ES-I3 (cell line): Measurements from ENCODE around the gene C1orf198.

Experiments
- H3K36me3 ChIP-seq: 2 replicates; pipeline ENCODE4 v1.6.1; 2013; ENCODE audit warnings: mild to moderate bottlenecking, low read length, control low read depth, moderate library complexity; ENCODE audit not compliant: insufficient read depth
- H3K4me1 ChIP-seq: 2 replicates; pipeline ENCODE4 v1.6.1; 2013; ENCODE audit warnings: mild to moderate bottlenecking, control low read depth, low read length; ENCODE audit not compliant: insufficient read depth
- H3K9ac ChIP-seq: 2 replicates; pipeline ENCODE4 v1.6.1; 2013; ENCODE audit warnings: low read depth, mild to moderate bottlenecking, low read length, moderate library complexity
- H3K9me3 ChIP-seq: 2 replicates; pipeline ENCODE4 v1.6.1; 2013; ENCODE audit warnings: mild to moderate bottlenecking, low read length, moderate library complexity; ENCODE audit not compliant: control insufficient read depth, insufficient read depth

C1orf198 gene

GRCh38 chr1:230792691-230793462, 75.4 kb downstream of the C1orf198 start:
- H3K9me3 ChIP-seq, result no peaks in the 10 kb centered on the region
- no peak overlapping the region for H3K9ac ChIP-seq
- H3K4me1 ChIP-seq, result no peaks in the 10 kb centered on the region
- no peaks in the 10 kb centered on the region for H3K36me3 ChIP-seq

- Histone ChIP-seq H3K36me3 (no peaks in the 10 kb centered on the region), H3K4me1 (no peaks in the 10 kb centered on the region), H3K9ac (no peak overlapping the region), H3K9me3 (no peaks in the 10 kb centered on the region)
Measured at GRCh38 chr1:230791986-230792564, 76.2 kb downstream of the C1orf198 start.

GRCh38 chr1:230790026-230790425, 78.3 kb downstream of the C1orf198 start:
- Histone ChIP-seq H3K9ac (no peak overlapping the region), H3K4me1 (peaks cover 5% of the 10 kb centered on the region; the same call in 1 of the 2 replicates), H3K36me3 (no peaks in the 10 kb centered on the region), H3K9me3 (no peaks in the 10 kb centered on the region)

- Histone ChIP-seq H3K9ac (no peak overlapping the region), H3K4me1 (peaks cover 8% of the 10 kb centered on the region; the same call in 1 of the 2 replicates), H3K9me3 (no peaks in the 10 kb centered on the region), H3K36me3 (no peaks in the 10 kb centered on the region)
Measured at GRCh38 chr1:230788561-230789275, 79.6 kb downstream of the C1orf198 start.

- peaks cover 8% of the 10 kb centered on the region; the same call in 1 of the 2 replicates for H3K4me1 ChIP-seq
- no peak overlapping the region for H3K9ac ChIP-seq
- H3K36me3 ChIP-seq, result no peaks in the 10 kb centered on the region
- no peaks in the 10 kb centered on the region; the same call in 1 of the 2 replicates for H3K9me3 ChIP-seq
Measured at GRCh38 chr1:230787471-230787870, 80.8 kb downstream of the C1orf198 start.
